SK-MEL-5 (cell line): ENCODE results near the gene TMPRSS9. TPM values are rescaled to one million over a fixed set of nuclear protein-coding genes. Genes with fewer than 3 reads are reported as not detected.
A peak's percentile ranks its signal among the peaks of the same experiment; 100 is the strongest.
"Not testable (repeated sequence)": the region's sequence is repeated elsewhere in the genome, so short reads cannot be mapped to it uniquely, and the experiment has no call there.

Experiments used
- DNase-seq: peaks from one replicate; pipeline ENCODE4 v3.0.0-alpha.2; 2016; ENCODE audit warnings: low read depth, low spot score
- in situ Hi-C: cut with HindIII; loops from 2 replicates; pipeline ENCODE4 v1.10.0; 2016; ENCODE audit warnings: low sequenced_read_pairs, high pct_unique_total_duplicates, low pct_unique_long_range_greater_than_20kb
- total RNA-seq: library from RNA; depleted of rRNA; stranded (reverse); fragments of >200 nt; shearing (Covaris generic); gene quantifications from 2 replicates; pipeline ENCODE4 v1.2.3, GENCODE V29; 2014

Gene TMPRSS9
- total RNA-seq, 1 experiment from 2014 or later, result not detected

GRCh38 chr19:2372076-2372612 is 12.1 kb downstream of the TMPRSS9 start:
- in situ Hi-C loops, result no loop called here
- DNase-seq, result peak; percentile 20

- in situ Hi-C loops, result no loop called here
- DNase-seq, result no peak
Measured at GRCh38 chr19:2374808-2375207, 14.7 kb downstream of the TMPRSS9 start.

- in situ Hi-C loops, result no loop called here
- peak; percentile 16 for DNase-seq
Measured at GRCh38 chr19:2375353-2376121, 15.5 kb downstream of the TMPRSS9 start.

- in situ Hi-C loops, result no loop called here
- DNase-seq, result no peak
Measured at GRCh38 chr19:2376784-2377519, 16.9 kb downstream of the TMPRSS9 start.

GRCh38 chr19:2380567-2380966 is 20.5 kb downstream of the TMPRSS9 start:
- DNase-seq, result no peak
- in situ Hi-C loops, result no loop called here

DNA sequence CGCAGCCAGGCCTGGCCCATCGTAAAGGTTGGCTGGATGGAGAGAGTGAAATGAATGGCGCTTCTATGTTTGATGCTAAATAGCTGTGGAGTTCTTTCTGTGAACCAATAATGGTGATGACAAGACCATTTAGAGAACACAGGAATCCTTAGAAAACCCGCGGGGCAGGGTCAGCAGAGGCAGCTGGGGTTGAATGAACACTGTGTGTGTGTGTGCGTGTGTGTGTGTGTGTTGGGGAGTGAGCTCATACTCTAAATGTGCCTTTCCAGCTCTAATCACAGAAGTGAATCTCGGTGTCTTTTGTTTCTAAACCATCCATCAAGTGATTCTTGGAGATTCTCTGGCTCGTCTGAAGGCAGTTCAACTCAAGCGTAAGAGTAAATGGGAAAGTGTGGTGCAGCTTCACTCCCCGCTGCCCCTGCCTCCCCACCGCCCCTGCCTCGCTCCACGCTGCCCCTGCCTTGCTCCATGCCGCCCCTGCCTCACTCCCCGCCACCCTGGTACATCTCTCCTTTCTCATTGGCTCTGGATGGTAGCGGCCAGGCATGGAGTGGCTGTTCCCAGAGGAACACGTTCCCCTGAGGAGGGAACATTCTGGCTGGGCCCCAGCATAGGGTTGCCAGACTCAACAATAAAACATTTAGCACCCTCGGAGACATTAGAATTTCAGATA is 21.2 kb downstream of the TMPRSS9 start:
- in situ Hi-C loops, result no loop called here
- DNase-seq, result peak; percentile 59

DNA sequence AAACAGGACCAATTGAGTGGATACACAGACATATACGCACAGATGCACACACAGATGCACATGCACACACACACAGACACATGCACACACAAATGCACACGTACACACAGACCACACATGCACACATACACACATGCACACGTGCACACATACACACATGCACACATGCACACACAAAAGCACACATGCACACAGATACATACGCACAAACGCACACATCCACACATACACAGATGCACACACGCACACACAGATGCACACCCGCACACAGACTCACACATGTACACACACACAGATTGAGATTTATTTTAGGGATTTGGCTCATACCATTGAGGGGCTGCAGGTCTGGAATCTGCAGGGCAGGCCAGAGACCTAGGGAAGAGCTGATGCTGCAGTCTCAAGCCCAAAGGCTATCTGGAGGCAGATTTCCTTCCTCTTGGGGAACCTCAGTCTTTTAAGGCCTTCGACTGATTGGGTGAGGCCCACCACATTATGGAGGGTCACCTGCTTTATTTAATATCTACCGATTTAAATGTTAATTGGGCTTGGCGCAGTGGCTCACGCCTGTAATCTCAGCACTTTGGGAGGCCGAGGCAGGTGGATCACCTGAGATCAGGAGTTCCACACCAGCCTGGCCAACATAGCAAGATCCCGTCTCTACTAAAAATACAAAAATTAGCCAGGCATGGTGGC is 22.6 kb downstream of the TMPRSS9 start:
- DNase-seq, result no peak
- in situ Hi-C loops, result no loop called here

DNA sequence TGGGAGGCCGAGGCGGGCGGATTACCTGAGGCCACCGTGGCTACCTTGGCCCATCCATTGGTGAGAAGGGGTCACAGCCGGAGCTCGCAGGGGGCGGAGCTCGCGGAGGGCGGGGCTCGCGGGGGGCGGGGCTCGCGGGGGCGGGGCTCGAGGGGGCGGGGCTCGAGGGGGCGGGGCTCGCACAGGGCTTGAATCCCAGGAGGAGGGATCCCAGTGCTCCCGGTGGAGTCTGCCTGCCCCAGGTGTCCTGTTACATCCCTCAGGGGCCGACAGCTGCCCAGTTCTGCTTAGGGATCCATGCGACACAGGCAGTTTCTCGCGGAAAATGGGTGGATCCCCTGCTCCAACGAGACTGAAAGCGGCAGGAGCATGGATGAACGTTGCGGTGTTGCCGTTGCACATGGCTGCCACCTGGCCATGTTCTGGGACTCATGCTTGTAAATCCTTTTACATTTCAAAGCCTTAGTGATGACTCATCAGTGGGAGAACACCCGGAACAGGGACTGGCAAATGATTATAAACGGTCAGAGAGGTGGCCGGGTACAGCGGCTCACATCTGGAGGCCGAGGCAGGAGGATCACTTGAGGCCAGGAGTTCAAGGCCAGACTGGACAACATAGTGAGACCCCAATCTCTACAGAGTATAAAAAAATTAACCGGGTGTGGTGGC is 25.1 kb downstream of the TMPRSS9 start:
- in situ Hi-C loops, result no loop called here
- no peak for DNase-seq

GRCh38 chr19:2387367-2388288 is 27.6 kb downstream of the TMPRSS9 start:
- in situ Hi-C loops, result no loop called here
- no peak for DNase-seq

DNA sequence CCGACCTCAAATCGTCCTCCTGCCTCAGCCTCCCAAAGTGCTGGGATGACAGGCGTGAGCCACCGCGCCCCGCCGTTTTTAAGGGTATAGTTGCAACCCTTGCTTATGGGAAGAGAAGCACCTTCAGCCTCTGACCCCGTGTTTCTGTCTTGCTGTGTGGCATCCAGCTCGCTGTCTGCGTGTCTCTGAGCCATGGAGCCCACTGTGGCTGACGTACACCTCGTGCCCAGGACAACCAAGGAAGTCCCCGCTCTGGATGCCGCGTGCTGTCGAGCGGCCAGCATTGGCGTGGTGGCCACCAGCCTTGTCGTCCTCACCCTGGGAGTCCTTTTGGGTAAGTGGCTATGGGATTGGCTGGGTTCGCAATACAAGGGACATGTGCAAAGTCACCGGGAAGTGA is 29.5 kb downstream of the TMPRSS9 start:
- DNase-seq, result no peak
- in situ Hi-C loops, result no loop called here

GRCh38 chr19:2391118-2391725 is 31.2 kb downstream of the TMPRSS9 start:
- peak; percentile 76 for DNase-seq
- in situ Hi-C loops, result no loop called here

GRCh38 chr19:2392366-2392765 is 32.3 kb downstream of the TMPRSS9 start:
- DNase-seq, result no peak
- in situ Hi-C loops, result no loop called here

DNA sequence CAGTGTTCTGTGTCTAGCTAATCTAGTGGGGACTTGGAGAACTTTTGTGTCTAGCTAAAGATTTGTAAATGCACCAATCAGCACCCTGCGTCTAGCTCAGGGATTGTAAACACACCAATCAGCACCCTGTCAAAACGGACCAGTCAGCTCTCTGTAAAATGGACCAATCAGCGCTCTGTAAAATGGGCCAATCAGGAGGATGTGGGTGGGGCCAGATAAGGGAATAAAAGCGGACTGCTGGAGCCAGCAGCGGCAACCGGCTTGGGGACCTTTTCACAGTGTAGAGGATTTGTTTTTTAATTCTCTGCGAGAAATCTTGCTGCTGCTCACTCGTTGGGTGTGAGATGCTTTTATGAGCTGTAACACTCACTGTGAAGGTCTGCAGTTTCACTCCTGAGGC is 32.8 kb downstream of the TMPRSS9 start:
- in situ Hi-C loops, result not testable (repeated sequence)

DNA sequence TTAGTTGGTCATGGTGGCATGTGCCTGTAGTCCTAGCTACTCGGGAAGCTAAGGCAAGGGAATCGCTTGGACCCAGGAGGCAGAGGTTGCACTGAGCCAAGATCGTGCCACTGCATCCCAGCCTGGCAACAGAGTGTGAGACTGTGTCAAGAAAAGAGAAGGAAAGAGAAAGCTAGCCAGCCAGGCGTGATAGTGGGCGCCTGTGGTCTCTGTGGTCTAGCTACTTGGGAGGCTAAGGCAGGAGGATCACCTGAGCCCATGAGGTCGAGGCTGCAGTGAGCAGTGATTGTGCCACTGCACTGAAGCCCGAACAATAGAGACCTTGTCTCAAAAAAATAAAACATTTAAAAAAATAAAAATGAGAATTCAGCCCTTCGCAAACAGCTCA is 34.0 kb downstream of the TMPRSS9 start:
- no peak for DNase-seq
- in situ Hi-C loops, result no loop called here

More for the DNA sequence above, 32.8 kb downstream of the TMPRSS9 start:
- not testable (repeated sequence) for DNase-seq

GRCh38 chr19:2394442-2395292 is 34.6 kb downstream of the TMPRSS9 start:
- no peak for DNase-seq
- in situ Hi-C loops, result no loop called here
